ENCODE data around the gene DENND1C. TPM values are rescaled to one million over a fixed set of nuclear protein-coding genes. Genes with fewer than 3 reads are reported as not detected.

Gene DENND1C
- total RNA-seq, 4 donors from 2014 or later: 0.27 to 1.2 (median 0.29) TPM; not detected in 1

DNA sequence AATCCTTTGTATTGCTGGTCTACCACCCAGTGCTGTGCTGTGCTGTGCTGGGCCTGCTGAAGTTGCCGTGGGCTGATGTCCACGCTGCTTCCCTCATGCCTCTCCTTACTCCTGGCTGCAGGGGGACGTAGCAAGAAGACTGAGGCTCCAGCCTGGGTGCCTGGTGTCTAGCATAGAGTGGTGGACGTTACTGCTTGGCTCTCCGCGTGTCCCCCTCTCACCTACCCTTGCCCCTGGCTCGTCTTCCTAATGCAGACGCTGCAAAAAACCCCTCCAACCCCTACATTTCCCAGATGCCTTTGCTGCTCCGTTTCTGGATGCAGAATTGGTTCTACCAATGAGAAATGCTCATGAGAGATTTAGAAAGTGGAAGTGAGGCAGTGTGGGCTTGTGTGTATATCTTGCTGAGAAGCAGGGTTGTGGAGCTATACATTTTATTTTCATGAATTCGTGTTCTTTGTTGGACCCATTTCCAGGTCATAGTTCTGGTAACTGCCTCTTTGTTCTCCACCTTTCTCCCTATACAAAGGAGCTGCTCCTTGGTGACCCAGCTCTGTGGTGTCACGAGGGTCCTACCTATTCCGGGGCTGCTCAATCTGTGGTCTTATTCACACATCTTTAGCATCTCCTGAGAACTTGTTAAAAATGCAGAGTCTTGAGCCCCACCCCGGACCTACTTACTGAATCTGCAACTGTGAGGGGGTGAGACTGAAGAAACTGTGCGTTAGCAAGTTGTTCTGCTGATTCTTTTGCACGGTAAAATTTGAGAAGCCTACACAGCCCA, 7.9 kb upstream of the DENND1C start:
- DNase-seq: no peak

DNA sequence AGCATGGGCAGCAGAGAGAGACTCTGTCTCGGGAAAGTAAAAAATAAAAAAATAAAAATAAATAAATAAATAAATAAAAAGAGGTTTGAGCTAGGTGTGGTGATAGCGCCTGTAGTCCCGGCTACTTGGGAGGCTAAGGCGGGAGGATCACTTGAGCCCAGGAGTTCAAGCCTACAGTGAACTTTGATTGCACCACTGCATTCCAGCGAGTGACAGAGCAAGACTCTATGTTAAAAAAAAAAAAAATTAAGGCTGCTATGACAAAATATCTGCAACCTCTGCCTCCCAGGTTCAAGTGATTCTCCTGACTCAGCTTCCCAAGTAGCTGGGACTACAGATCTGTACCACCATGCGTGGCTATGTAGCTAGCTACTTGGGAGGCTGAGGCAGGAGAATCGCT, 3.2 kb upstream of the DENND1C start:
- intact Hi-C loops (cut with DNase I; ENCODE audit: low total_unique reads): no loop called here
- H3K27ac ChIP-seq: no peak overlapping the region
- H3K36me3 ChIP-seq: no peaks in the 10 kb centered on the region
- ATAC-seq: no peak
- in situ Hi-C loops (cut with MboI; ENCODE audit: low sequenced_read_pairs in 4 of 4): no loop called here
- peaks cover 0 to 3% (median 3%) of the 10 kb centered on the region in 3 donors for H3K27me3 ChIP-seq
- H3K9me3 ChIP-seq: no peaks in the 10 kb centered on the region
- DNase-seq: no peak
- no peaks in the 10 kb centered on the region for H3K4me1 ChIP-seq
- no peak for TF ChIP-seq POLR2A (IDR thresholded peaks at IDR 0.05)
- TF ChIP-seq, protein P1, sequence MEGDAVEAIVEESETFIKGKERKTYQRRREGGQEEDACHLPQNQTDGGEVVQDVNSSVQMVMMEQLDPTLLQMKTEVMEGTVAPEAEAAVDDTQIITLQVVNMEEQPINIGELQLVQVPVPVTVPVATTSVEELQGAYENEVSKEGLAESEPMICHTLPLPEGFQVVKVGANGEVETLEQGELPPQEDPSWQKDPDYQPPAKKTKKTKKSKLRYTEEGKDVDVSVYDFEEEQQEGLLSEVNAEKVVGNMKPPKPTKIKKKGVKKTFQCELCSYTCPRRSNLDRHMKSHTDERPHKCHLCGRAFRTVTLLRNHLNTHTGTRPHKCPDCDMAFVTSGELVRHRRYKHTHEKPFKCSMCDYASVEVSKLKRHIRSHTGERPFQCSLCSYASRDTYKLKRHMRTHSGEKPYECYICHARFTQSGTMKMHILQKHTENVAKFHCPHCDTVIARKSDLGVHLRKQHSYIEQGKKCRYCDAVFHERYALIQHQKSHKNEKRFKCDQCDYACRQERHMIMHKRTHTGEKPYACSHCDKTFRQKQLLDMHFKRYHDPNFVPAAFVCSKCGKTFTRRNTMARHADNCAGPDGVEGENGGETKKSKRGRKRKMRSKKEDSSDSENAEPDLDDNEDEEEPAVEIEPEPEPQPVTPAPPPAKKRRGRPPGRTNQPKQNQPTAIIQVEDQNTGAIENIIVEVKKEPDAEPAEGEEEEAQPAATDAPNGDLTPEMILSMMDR (IDR thresholded peaks at IDR 0.05 in 4 of 5, conservative IDR thresholded peaks at IDR 0.05 in 1 of 5): no peak
- H3K4me3 ChIP-seq: no peak overlapping the region

More for the DNA sequence above, 7.9 kb upstream of the DENND1C start:
- Histone ChIP-seq H3K9me3 (no peaks in the 10 kb centered on the region), H3K27ac (no peak overlapping the region), H3K4me1 (no peaks in the 10 kb centered on the region), H3K4me3 (no peak overlapping the region), H3K36me3 (no peaks in the 10 kb centered on the region), H3K27me3 (no peaks in the 10 kb centered on the region)
- TF ChIP-seq, protein P1 (IDR thresholded peaks at IDR 0.05 in 4 of 5, conservative IDR thresholded peaks at IDR 0.05 in 1 of 5): no peak
- TF ChIP-seq POLR2A (IDR thresholded peaks at IDR 0.05): no peak
- ATAC-seq: no peak
- intact Hi-C loops (cut with DNase I; ENCODE audit: low total_unique reads) (no loop called here), in situ Hi-C loops (cut with MboI; ENCODE audit: low sequenced_read_pairs in 4 of 4) (no loop called here)

DNA sequence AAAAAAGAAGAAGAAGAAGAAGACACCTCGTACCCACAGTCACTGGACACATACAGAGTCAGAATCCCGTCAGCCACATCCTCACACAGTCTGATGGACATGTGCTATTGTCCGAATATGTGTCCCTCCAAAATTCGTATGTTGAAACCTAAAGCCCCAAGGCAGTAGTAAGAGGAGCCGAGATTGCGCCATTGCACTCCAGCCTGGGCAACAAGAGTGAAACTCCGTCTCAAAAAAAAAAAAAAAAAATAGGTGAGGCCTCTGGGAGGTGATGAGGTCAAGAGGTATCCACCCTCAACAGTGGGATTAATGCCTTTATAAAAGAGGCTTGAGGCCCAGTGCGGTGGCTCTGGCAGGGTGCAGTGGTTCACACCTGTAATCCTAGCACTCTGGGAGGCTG, 2.6 kb upstream of the DENND1C start:
- H3K36me3 ChIP-seq: no peaks in the 10 kb centered on the region
- no peak overlapping the region for H3K27ac ChIP-seq
- peaks cover 0 to 8% (median 7%) of the 10 kb centered on the region in 3 donors for H3K27me3 ChIP-seq
- H3K4me1 ChIP-seq: no peaks in the 10 kb centered on the region
- DNase-seq: no peak
- H3K4me3 ChIP-seq: no peak overlapping the region
- ATAC-seq: no peak
- in situ Hi-C loops (cut with MboI; ENCODE audit: low sequenced_read_pairs in 4 of 4) (no loop called here), intact Hi-C loops (cut with DNase I; ENCODE audit: low total_unique reads) (no loop called here)
- TF ChIP-seq, protein P1 (IDR thresholded peaks at IDR 0.05 in 4 of 5, conservative IDR thresholded peaks at IDR 0.05 in 1 of 5): no peak
- TF ChIP-seq POLR2A (IDR thresholded peaks at IDR 0.05): no peak
- H3K9me3 ChIP-seq: no peaks in the 10 kb centered on the region

DNA sequence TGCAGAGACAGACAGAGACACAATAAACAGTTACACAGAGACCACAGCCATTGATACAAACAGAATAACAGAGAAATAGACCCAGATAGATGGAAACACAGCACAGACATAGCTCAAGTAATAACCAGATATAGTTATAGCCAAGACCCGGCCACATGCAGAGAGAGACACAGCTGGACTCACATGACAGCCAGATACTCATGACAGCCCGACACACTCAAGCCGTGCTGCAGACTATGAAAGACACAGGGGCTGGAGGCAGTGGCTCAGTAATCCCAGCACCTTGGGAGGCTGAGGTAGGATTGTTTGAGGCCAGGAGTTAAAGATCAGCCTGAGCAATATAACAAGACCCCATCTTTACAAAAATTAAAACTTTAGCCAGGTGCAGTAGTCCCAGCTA, 1.6 kb upstream of the DENND1C start:
- H3K4me1 ChIP-seq: no peaks in the 10 kb centered on the region
- no peak for TF ChIP-seq POLR2A (IDR thresholded peaks at IDR 0.05)
- TF ChIP-seq, protein P1 (IDR thresholded peaks at IDR 0.05 in 4 of 5, conservative IDR thresholded peaks at IDR 0.05 in 1 of 5): no peak
- ATAC-seq (no peak), DNase-seq (no peak)
- peaks cover 0 to 11% (median 8%) of the 10 kb centered on the region in 3 donors for H3K27me3 ChIP-seq
- H3K4me3 ChIP-seq: no peak overlapping the region
- no peak overlapping the region for H3K27ac ChIP-seq
- intact Hi-C loops (cut with DNase I; ENCODE audit: low total_unique reads) (no loop called here), in situ Hi-C loops (cut with MboI; ENCODE audit: low sequenced_read_pairs in 4 of 4) (no loop called here)
- no peaks in the 10 kb centered on the region for H3K36me3 ChIP-seq
- no peaks in the 10 kb centered on the region for H3K9me3 ChIP-seq

All from gastrocnemius medialis (tissue), 4 donors.